ENCODE data around the gene ADCY2. TPM values are rescaled to one million over a fixed set of nuclear protein-coding genes. Genes with fewer than 3 reads are reported as not detected.

The ADCY2 gene
- total and polyA plus RNA-seq, 8 donors = 0.29 to 7.5 (median 1.1) TPM

- intact Hi-C loops (cut with DNase I; ENCODE audit: low total_unique reads) = no loop called here
- H3K27ac ChIP-seq = no peak overlapping the region
- WGBS, 5 donors = 83 to 94% (median 91%) methylated on average over 5 of the region's 5 CpGs
- DNase-seq = no peak
- no peaks in the 10 kb centered on the region for H3K36me3 ChIP-seq
- no peaks in the 10 kb centered on the region for H3K9me3 ChIP-seq
- TF ChIP-seq POLR2AphosphoS5 (IDR thresholded peaks at IDR 0.05) (no peak), EP300 (IDR thresholded peaks at IDR 0.05) (no peak), POLR2A (IDR thresholded peaks at IDR 0.05) (no peak), CTCF (IDR thresholded peaks at IDR 0.05) (no peak)
- H3K4me3 ChIP-seq = no peak overlapping the region
- H3K4me1 ChIP-seq = no peaks in the 10 kb centered on the region
- no peaks in the 10 kb centered on the region for H3K27me3 ChIP-seq
Measured at GRCh38 chr5:7539571-7539970, 143.6 kb downstream of the ADCY2 start.

DNA sequence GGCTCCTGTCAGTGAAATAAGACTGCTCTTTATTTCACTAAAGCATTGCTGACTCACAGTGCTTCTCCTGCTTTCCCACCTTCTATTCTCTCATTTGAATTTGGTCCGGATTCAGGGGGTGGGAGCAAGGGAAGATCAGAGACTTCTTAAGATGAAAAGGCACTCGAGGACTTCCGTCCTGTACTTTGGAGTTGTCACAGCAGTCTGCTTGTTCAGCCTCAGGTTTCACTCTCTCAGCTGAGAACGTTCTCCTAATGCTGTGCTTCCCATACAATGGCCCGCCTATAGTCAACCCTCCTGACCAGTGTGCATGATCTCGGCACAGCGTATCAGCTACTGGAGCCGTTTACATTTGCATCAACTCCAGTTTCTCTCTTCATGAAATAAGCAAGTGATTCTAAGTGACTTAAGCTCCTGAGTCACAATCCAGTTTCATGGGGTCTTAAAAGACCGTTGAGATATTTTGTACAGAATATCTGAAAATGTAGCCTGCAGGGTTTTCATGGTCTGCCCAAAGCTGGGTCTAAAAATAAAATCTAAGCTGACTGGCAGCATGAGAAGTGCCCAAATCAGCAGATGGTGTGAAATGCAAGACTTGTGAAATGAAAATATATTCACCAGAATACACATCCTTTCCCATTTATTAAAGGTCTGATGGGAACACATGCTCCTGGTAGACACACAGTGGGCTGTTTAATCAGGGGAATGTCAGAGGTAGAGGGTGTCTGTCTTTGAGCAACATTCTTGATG lies 145.0 kb downstream of the ADCY2 start:
- H3K27ac ChIP-seq = no peak overlapping the region
- 70 to 80% (median 77%) methylated on average over 9 of the region's 9 CpGs for WGBS, 5 donors
- TF ChIP-seq CTCF (IDR thresholded peaks at IDR 0.05) (no peak), POLR2AphosphoS5 (IDR thresholded peaks at IDR 0.05) (no peak), EP300 (IDR thresholded peaks at IDR 0.05) (no peak), POLR2A (IDR thresholded peaks at IDR 0.05) (no peak)
- H3K27me3 ChIP-seq = no peaks in the 10 kb centered on the region
- H3K4me1 ChIP-seq = no peaks in the 10 kb centered on the region
- no peak for DNase-seq
- no peak overlapping the region for H3K4me3 ChIP-seq
- intact Hi-C loops (cut with DNase I; ENCODE audit: low total_unique reads) = no loop called here
- no peaks in the 10 kb centered on the region for H3K9me3 ChIP-seq
- H3K36me3 ChIP-seq = no peaks in the 10 kb centered on the region

DNA sequence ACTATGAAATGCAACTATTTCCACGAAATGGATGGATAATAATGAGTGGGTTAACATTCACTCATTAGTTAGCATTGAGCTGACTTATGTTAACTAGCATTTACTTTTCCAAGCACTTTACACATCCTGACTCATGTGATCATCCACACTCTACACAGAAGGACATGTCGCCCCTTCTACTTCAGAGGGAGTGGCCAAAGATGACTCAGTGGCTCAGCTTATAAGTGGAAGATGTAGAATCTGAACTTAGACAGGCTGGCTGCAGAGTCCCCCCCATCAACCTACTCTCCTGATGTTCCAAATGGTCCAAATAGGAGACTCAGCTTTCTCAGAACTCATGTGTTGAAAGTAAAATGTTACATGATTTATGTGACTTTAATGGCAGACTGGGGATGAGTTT lies 146.0 kb downstream of the ADCY2 start:
- WGBS, 5 donors = 83 to 98% (median 89%) methylated on average over 2 of the region's 2 CpGs
- H3K27me3 ChIP-seq = no peaks in the 10 kb centered on the region
- H3K27ac ChIP-seq = no peak overlapping the region
- no peaks in the 10 kb centered on the region for H3K36me3 ChIP-seq
- intact Hi-C loops (cut with DNase I; ENCODE audit: low total_unique reads) = no loop called here
- no peaks in the 10 kb centered on the region for H3K9me3 ChIP-seq
- TF ChIP-seq CTCF (IDR thresholded peaks at IDR 0.05) (no peak), EP300 (IDR thresholded peaks at IDR 0.05) (no peak), POLR2AphosphoS5 (IDR thresholded peaks at IDR 0.05) (no peak), POLR2A (IDR thresholded peaks at IDR 0.05) (no peak)
- no peak overlapping the region for H3K4me3 ChIP-seq
- H3K4me1 ChIP-seq = no peaks in the 10 kb centered on the region
- no peak for DNase-seq

DNA sequence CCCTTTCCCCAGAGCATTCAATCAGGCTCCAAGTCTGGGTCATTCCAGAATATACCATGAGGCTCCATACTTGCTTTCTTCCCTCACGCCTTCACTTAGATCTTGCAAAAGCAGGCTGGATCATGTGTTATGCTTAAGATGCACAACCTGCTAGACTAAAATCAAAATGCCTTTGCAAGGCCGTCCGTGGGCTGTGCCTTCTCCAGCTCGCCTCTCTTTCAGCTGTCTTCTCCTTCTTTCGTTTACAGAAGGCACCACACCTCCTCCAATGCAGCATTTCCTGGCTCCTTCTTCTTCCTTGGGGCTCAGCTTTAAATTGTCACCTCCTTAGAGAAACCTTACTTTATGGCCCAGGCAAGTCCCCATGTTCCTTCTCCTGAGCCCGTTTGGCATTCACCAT lies 150.6 kb downstream of the ADCY2 start:
- DNase-seq = no peak
- H3K4me3 ChIP-seq = no peak overlapping the region
- H3K27me3 ChIP-seq = no peaks in the 10 kb centered on the region
- no peak for TF ChIP-seq CTCF (IDR thresholded peaks at IDR 0.05)
- TF ChIP-seq POLR2AphosphoS5 (IDR thresholded peaks at IDR 0.05) = no peak
- TF ChIP-seq EP300 (IDR thresholded peaks at IDR 0.05) = no peak
- TF ChIP-seq POLR2A (IDR thresholded peaks at IDR 0.05) = no peak
- 80 to 85% (median 81%) methylated on average over 6 of the region's 6 CpGs for WGBS, 5 donors
- no peak overlapping the region for H3K27ac ChIP-seq
- H3K36me3 ChIP-seq = peaks cover 0 to 6% (median 0%) of the 10 kb centered on the region in 4 donors
- H3K9me3 ChIP-seq = no peaks in the 10 kb centered on the region
- no peaks in the 10 kb centered on the region for H3K4me1 ChIP-seq
- intact Hi-C loops (cut with DNase I; ENCODE audit: low total_unique reads) = no loop called here

Data from stomach (tissue), 9 donors.